ENCODE results near the gene PCDHA4.
"Not testable (repeated sequence)": the region's sequence is repeated elsewhere in the genome, so short reads cannot be mapped to it uniquely, and the experiment has no call there.

PCDHA4 gene

DNA sequence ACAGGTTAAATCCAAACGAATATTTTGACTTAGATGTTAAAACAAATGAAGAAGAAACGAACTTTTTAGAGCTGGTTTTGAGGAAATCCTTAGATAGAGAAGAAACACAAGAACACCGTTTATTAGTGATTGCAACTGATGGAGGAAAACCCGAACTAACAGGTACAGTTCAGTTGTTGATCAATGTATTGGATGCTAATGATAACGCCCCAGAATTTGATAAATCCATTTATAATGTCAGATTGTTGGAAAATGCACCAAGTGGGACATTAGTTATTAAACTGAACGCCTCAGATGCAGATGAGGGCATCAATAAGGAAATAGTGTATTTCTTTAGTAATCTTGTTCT lies 15.4 kb downstream of the PCDHA4 start:
- no peak for DNase-seq

DNA sequence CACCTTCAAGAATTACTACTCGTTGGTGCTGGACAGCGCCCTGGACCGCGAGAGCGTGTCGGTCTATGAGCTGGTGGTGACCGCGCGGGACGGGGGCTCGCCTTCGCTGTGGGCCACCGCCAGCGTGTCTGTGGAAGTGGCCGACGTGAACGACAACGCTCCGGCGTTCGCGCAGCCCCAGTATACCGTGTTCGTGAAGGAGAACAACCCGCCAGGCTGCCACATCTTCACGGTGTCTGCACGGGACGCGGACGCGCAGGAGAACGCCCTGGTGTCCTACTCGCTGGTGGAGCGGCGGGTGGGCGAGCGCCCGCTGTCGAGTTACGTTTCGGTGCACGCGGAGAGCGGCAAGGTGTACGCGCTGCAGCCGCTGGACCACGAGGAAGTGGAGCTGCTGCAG lies 16.1 kb downstream of the PCDHA4 start:
- not testable (repeated sequence) for DNase-seq

DNA sequence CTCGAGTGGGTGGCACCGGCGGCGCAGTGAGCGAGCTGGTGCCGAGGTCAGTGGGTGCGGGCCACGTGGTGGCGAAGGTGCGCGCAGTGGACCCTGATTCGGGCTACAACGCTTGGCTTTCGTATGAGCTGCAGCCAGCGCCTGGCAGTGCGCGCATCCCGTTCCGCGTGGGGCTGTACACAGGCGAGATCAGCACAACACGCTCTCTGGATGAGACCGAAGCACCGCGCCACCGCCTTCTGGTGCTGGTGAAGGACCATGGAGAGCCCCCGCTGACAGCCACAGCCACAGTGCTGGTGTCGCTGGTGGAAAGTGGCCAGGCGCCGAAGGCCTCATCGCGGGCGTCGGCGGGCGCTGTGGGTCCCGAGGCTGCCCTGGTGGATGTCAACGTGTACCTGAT lies 16.6 kb downstream of the PCDHA4 start:
- no peak for DNase-seq

DNA sequence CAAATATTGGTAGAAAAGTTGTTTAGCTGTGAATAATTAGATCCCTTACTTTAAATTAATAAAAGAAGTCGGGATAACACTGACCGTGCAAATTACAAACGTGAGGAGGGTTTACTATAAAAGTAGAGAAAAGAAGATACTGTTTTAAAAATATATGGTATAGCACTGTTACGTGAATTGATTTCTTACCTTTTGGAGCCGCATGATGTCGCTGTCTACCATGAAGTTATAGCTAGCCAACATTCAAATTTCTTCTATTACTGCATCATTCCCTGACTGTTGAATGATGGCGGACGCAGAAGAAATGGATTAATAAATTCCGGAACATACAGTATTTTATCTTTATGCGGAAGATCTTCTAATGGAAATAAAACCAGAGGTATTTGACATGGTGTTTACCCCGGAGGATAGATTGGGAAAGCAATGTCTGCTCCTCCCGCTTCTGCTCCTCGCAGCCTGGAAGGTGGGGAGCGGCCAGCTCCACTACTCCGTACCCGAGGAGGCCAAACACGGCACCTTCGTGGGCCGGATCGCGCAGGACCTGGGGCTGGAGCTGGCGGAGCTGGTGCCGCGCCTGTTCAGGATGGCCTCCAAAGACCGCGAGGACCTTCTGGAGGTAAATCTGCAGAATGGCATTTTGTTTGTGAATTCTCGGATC lies 21.0 kb downstream of the PCDHA4 start, which contains the start of gene PCDHA6:
Gene PCDHA6 (plus strand): TSS at position 257 of the 658 bp plus-strand sequence. CDS start 132 bp downstream, at position 389.
- peak; percentile 10 to 66 for DNase-seq

DNA sequence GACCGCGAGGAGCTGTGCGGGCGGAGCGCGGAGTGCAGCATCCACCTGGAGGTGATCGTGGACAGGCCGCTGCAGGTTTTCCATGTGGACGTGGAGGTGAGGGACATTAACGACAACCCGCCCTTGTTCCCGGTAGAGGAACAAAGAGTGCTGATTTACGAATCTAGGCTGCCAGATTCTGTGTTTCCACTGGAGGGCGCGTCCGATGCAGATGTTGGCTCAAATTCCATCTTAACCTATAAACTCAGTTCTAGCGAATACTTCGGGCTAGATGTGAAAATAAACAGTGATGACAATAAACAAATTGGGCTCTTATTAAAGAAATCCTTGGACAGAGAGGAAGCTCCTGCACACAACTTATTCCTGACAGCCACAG lies 21.5 kb downstream of the PCDHA4 start:
- peak; percentile 2 to 46 for DNase-seq

DNA sequence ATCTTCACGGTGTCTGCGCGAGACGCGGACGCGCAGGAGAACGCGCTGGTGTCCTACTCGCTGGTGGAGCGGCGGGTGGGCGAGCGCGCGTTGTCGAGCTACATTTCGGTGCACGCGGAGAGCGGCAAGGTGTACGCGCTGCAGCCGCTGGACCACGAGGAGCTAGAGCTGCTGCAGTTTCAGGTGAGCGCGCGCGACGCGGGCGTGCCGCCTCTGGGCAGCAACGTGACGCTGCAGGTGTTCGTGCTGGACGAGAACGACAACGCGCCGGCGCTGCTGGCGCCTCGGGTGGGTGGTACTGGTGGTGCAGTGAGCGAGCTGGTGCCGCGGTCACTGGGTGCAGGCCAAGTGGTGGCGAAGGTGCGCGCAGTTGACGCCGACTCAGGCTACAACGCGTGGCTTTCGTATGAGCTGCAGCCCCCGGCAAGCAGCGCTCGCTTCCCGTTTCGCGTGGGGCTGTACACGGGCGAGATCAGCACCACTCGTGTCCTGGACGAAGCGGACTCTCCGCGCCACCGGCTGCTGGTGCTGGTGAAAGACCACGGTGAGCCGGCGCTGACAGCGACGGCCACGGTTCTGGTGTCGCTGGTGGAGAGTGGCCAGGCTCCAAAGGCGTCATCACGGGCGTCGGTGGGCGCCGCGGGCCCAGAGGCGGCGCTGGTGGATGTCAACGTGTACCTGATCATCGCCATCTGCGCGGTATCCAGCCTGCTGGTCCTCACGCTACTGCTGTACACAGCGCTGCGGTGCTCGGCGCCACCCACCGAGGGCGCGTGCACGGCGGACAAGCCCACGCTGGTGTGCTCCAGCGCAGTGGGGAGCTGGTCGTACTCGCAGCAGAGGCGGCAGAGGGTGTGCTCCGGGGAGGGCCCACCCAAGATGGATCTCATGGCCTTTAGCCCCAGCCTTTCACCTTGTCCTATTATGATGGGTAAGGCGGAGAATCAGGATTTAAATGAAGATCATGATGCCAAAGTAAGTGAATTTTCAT lies 22.9 kb downstream of the PCDHA4 start:
- not testable (repeated sequence) for DNase-seq

DNA sequence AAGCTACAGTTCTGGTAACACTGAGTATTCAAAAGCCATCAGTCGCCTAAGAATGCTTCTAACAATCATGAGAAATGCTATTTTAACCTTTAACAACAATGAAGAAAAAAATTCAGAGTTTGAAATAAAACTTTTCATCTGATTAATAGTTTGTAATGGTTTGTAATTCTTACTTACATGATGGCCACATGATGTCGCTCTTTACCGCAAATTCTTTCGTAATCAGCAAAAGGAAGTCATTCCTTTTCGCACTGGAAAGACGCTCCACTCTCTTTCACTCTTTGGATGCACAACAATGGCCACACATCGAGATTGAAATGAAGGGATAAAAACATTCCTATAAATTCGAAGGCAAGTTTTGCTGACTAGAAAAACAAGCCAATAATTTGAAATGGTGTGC lies 27.1 kb downstream of the PCDHA4 start, which contains the start of gene PCDHA7:
Gene PCDHA7 (plus strand): TSS at position 277 of the 400 bp plus-strand sequence. CDS start 115 bp downstream, at position 392.
- DNase-seq: no peak

DNA sequence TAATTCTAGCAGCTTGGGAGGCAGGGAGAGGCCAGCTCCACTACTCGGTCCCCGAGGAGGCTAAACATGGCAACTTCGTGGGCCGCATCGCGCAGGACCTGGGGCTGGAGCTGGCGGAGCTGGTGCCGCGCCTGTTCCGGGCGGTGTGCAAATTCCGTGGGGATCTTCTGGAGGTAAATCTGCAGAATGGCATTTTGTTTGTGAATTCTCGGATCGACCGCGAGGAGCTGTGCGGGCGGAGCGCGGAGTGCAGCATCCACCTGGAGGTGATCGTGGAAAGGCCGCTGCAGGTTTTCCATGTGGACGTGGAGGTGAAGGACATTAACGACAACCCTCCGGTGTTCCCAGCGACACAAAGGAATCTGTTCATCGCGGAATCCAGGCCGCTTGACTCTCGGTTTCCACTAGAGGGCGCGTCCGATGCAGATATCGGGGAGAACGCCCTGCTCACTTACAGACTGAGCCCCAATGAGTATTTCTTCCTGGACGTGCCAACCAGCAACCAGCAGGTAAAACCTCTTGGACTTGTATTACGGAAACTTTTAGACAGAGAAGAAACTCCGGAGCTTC lies 27.7 kb downstream of the PCDHA4 start:
- DNase-seq: not testable (repeated sequence)

DNA sequence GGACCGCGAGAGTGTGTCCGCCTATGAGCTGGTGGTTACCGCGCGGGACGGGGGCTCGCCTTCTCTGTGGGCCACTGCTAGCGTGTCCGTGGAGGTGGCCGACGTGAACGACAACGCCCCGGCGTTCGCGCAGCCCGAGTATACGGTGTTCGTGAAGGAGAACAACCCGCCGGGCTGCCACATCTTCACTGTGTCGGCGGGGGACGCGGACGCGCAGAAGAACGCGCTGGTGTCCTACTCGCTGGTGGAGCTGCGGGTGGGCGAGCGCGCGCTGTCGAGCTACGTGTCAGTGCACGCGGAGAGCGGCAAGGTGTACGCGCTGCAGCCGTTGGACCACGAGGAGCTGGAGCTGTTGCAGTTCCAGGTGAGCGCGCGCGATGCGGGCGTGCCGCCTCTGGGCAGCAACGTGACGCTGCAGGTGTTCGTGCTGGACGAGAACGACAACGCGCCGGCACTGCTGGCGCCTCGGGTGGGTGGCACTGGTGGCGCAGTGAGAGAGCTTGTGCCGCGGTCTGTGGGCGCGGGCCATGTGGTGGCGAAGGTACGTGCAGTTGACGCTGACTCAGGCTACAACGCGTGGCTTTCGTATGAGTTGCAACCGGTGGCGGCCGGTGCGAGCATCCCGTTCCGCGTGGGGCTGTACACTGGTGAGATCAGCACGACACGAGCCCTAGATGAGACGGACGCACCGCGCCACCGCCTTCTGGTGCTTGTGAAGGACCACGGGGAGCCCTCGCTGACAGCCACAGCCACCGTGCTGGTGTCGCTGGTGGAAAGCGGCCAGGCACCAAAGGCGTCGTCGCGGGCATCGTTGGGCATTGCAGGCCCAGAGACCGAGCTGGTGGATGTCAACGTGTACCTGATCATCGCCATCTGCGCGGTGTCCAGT lies 29.0 kb downstream of the PCDHA4 start:
- DNase-seq: no peak

DNA sequence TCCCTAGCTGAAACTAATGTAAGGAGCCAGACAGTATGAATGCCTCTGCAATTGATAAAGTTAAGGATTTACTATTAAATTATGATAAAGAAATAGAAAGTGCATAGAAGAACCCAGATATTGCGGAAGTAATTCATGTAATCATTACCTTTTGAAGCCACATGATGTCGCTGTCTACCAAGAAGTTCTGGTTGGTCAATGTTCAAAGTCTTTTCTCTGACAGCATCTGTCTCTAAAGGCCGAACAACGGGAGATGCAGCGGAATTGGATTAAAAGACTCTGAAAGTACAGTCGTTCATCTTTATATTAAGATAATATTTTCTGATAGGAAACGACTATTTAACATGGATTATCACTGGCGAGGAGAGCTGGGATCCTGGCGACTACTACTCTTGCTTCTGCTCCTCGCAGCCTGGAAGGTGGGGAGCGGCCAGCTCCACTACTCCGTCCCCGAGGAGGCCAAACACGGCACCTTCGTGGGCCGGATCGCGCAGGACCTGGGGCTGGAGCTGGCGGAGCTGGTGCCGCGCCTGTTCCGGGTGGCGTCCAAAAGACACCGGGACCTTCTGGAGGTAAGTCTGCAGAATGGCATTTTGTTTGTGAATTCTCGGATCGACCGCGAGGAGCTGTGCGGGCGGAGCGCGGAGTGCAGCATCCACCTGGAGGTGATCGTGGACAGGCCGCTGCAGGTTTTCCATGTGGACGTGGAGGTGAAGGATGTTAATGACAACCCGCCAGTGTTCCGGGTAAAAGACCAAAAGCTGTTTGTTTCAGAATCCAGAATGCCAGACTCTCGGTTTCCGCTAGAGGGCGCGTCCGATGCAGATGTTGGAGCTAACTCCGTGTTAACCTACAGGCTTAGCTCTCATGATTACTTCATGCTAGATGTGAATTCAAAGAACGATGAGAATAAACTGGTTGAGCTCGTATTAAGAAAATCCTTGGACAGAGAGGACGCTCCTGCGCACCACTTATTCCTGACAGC lies 34.4 kb downstream of the PCDHA4 start, which contains the start of gene PCDHA8:
Gene PCDHA8 (plus strand): TSS at position 210 of the 985 bp plus-strand sequence. CDS start 135 bp downstream, at position 345.
- DNase-seq: no peak

DNA sequence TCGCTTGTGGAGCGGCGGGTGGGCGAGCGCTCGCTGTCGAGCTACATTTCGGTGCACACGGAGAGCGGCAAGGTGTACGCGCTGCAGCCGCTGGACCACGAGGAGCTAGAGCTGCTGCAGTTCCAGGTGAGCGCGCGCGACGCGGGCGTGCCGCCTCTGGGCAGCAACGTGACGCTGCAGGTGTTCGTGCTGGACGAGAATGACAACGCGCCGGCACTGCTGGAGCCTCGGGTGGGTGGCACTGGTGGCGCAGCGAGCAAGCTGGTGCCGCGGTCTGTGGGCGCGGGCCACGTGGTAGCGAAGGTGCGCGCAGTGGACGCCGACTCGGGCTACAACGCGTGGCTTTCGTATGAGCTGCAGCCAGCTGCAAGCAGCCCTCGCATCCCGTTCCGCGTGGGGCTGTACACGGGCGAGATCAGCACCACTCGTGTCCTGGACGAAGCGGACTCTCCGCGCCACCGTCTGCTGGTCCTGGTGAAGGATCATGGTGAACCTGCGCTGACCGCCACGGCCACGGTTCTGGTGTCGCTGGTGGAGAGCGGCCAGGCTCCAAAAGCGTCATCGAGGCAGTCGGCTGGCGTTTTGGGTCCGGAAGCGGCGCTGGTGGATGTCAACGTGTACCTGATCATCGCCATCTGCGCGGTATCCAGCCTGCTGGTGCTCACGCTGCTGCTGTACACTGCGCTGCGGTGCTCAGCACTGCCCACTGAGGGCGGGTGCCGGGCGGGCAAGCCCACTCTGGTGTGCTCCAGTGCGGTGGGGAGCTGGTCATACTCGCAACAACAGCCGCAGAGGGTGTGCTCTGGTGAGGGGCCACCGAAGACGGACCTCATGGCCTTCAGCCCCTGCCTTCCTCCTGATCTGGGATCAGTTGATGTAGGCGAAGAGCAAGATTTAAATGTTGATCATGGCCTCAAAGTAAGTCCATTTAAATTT lies 36.2 kb downstream of the PCDHA4 start:
- no peak for DNase-seq

DNA sequence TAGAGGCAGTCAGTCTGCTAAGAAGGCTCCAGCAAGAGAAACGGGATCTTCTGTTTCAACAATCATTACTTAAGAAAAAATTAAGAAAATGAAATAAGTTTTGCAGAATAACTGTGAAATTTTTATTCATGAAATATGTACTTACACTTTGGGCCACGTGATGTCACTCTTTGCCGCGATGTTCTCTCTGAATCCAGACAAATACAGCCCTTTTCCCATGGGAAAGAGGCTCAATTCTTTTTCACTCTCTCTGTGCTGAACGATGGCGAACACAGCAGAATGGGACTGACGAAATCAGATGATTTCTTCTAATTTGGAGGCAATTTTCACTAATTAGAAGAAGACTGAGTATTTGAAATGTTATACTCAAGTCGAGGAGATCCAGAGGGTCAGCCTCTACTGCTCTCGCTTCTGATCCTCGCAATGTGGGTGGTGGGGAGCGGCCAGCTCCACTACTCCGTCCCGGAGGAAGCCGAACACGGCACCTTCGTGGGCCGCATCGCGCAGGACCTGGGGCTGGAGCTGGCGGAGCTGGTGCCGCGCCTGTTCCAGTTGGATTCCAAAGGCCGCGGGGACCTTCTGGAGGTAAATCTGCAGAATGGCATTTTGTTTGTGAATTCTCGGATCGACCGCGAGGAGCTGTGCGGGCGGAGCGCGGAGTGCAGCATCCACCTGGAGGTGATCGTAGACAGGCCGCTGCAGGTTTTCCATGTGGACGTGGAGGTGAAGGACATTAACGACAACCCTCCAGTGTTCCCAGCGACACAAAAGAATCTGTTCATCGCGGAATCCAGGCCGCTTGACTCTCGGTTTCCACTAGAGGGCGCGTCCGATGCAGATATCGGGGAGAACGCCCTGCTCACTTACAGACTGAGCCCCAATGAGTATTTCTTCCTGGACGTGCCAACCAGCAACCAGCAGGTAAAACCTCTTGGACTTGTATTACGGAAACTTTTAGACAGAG lies 41.6 kb downstream of the PCDHA4 start, which contains the start of gene PCDHA9:
Gene PCDHA9 (plus strand): TSS at position 244 of the 964 bp plus-strand sequence. CDS start 114 bp downstream, at position 358.
- not testable (repeated sequence) for DNase-seq

DNA sequence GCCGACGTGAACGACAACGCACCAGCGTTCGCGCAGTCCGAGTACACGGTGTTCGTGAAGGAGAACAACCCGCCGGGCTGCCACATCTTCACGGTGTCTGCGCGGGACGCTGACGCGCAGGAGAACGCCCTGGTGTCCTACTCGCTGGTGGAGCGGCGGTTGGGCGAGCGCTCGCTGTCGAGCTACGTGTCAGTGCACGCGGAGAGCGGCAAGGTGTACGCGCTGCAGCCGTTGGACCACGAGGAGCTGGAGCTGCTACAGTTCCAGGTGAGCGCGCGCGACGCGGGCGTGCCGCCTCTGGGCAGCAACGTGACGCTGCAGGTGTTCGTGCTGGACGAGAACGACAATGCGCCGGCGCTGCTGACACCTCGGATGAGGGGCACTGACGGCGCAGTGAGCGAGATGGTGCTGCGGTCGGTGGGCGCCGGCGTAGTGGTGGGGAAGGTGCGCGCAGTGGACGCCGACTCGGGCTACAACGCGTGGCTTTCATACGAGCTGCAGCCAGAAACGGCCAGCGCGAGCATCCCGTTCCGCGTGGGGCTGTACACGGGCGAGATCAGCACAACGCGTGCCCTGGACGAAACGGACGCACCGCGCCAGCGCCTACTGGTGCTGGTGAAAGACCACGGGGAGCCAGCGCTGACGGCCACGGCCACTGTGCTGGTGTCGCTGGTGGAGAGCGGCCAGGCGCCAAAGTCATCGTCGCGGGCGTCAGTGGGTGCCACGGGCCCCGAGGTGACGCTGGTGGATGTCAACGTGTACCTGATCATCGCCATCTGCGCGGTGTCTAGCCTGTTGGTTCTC lies 43.2 kb downstream of the PCDHA4 start:
- not testable (repeated sequence) for DNase-seq

DNA sequence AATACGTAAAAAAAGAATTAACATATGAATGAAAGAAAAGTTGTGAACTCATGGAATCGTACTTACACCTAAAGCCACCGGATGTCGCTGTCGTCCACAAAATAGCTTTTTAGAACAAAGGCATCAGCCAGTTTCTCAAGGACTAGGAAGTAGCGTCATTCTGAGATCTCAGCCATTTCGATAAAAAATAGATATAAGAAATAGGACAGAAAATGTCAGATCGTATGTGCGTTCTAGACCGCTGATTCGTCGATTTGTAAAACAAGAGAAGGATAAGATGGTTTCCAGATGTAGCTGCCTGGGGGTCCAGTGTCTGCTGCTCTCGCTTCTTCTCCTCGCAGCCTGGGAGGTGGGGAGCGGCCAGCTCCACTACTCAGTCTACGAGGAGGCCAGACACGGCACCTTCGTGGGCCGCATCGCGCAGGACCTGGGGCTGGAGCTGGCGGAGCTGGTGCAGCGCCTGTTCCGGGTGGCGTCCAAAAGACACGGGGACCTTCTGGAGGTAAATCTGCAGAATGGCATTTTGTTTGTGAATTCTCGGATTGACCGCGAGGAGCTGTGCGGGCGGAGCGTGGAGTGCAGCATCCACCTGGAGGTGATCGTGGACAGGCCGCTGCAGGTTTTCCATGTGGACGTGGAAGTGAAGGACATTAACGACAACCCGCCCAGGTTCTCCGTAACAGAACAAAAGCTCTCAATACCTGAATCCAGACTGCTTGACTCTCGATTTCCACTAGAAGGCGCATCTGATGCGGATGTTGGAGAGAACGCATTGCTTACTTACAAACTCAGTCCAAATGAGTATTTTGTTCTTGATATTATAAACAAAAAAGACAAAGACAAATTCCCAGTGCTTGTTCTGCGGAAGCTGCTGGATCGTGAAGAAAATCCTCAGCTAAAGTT lies 49.2 kb downstream of the PCDHA4 start, which contains the start of gene PCDHA10:
Gene PCDHA10 (plus strand): TSS at position 126 of the 903 bp plus-strand sequence. CDS start 152 bp downstream, at position 278.
- no peak for DNase-seq

DNA sequence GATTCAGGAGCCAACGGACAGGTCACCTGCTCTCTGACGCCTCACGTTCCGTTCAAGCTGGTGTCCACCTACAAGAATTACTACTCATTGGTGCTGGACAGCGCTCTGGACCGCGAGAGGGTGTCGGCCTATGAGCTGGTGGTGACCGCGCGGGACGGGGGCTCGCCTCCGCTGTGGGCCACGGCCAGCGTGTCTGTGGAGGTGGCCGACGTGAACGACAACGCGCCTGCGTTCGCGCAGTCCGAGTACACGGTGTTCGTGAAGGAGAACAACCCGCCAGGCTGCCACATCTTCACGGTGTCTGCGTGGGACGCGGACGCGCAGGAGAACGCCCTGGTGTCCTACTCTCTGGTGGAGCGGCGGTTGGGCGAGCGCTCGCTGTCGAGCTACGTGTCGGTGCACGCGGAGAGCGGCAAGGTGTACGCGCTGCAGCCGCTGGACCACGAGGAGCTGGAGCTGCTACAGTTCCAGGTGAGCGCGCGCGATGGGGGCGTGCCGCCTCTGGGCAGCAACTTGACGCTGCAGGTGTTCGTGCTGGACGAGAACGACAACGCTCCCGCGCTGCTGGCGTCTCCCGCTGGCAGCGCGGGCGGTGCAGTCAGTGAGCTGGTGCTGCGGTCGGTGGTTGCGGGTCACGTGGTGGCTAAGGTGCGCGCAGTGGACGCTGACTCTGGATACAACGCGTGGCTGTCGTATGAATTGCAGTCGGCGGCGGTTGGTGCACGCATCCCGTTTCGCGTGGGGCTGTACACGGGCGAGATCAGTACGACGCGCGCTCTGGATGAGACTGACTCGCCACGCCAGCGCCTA lies 50.5 kb downstream of the PCDHA4 start:
- no peak for DNase-seq

DNA sequence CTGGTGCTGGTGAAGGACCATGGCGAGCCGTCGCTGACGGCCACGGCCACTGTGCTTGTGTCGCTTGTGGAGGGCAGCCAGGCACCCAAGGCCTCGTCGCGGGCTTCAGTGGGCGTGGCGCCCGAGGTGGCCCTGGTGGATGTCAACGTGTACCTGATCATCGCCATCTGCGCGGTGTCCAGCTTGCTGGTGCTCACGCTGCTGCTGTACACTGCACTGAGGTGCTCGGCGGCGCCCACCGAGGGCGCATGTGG lies 51.0 kb downstream of the PCDHA4 start:
- DNase-seq: no peak

All from NCI-H446 (cell line).